GM19452 (cell line): ENCODE data around the gene ZNF618.

Source experiments
- ATAC-seq: cut with Tn5 transposase; IDR thresholded peaks from one replicate; pipeline ENCODE4 v1.9.1; 2021; ENCODE audit not compliant: unreplicated experiment

The ZNF618 gene

DNA sequence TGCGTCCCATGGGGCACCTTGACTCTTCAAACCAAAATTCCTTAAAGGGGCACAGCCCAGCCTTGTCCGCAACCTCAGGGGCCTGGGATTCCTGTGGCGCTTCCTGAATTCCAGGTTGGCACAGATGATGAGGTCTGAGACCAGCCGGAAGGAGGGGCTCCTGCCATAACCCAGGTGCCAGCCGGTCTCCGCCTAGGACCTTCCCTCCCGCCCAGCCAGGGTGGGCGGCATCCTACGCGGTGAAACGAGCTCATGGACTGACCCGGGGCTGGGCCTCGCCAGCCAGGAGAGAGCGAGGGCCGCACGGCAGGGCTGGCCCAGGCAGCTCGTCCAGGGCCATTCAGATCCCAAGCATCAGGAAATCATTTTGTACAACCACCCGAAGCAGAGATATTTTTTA, 179.0 kb downstream of the ZNF618 start:
- ATAC-seq: no peak

DNA sequence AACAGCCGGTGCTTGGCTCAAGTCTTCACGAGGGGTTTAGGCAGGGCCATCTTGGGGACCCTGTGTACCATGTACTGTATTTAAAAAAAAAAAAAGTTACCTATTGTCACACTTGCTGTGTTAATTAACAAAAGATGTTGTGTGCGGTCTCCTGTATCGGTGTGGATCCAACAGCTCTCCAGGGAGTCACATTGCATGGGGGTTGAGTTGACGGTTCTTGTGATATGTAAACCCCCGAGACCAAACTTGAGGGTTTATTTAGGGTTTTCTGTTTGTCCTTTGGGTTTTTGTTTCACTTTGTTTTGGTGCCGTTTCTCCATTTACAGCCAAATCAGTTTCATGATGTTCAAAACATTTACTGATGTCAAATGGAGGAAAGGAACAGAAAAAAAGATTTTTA, 179.8 kb downstream of the ZNF618 start:
- ATAC-seq: no peak

GRCh38 chr9:114056527-114056926, 180.4 kb downstream of the ZNF618 start:
- no peak for ATAC-seq

DNA sequence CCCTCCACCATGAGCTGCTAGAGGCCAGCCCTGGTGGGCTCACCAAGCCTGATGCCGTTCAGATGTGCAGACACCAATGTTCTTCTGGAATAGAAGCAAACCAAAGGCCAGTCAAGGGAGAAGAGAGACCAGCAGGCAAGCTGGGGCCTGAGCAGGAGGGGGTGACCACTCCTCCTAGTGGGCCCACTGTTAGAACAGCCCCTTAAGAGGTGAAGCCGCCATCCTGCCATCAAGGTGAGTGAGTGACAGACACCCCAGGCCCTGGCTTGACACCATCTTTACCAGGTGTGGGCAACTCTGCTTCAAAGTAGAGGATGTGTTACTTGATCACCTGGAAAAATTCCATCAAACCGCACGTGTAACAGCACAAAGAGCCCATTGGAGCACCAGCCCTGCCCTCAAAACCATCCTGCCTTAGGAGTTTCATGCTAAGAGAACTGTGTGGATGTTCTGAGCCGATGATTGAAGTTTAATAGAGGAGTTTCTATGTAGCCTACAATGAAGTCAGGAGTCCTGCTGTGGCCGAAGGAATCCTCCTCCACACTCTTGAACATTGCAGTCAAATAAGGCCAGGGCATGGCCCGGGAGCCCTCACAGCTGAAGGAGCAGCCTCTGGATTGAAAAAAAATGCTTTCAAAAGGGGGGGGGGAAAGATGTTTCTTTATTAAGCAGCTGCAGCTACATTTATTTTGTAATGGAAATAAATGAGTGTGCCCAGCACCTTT, 181.2 kb downstream of the ZNF618 start:
- ATAC-seq: no peak

- ATAC-seq: no peak
These were observed 182.6 kb downstream of the ZNF618 start for GRCh38 chr9:114058688-114059046.

DNA sequence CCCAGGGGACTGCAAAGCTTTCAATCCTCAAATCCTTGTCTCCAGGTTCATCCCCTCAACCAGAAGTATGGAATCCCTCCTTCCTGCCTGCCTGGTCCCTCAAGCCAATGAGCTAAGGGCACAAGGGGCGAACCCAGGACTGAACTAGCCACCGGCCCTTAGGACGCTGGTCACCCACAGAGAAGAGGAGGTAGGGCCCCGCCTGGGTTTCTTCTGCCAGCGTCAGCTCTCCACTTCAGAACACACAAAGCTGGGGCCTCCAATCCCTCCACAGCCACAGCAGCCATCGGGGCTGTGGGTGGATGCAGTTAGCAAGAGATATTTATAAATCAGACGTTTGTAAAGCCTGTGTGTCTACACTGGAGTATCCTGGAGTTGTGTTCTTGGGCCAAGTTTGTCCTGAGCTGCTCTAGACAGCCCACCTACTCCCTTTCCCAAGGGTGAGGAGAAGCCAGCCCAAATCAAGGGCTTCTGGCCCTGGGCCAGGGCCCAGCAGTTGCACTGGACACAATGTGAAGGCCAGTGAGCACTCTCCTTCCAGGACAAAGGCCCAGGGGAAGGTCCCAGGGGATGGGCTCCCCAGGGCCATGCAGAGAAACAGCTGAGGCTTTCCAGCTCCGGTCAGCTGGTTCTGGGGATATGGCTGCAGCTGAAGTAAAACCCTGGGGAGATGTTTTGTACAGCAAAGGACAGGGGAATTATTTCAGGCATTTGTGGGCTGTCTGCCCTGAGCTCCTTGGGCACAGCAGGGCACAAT, 183.1 kb downstream of the ZNF618 start:
- ATAC-seq: no peak

DNA sequence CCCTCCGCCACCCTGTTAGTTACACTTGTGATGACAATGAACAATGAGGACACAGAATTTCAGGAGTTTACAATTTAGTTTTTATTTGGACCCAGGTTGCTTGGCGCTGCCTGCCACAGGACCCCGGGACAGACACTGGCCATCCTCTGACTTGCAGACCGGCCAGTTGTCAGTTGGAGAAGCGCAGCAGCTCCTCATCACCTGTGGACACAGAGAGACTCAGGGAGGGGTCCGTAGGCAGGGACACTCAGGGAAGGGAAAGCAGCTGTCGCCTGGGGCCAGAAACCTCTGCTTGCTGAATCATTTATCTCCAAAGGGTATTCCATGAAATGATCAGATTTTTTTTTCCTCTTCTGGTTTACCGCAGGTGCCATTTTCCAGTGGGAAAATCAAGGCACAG, 184.0 kb downstream of the ZNF618 start:
- no peak for ATAC-seq

- no peak for ATAC-seq
These were observed 184.6 kb downstream of the ZNF618 start for GRCh38 chr9:114060711-114061110.

- ATAC-seq: no peak
These were observed 185.2 kb downstream of the ZNF618 start for GRCh38 chr9:114061292-114061691.

GRCh38 chr9:114061830-114062474, 185.8 kb downstream of the ZNF618 start:
- ATAC-seq: no peak

GRCh38 chr9:114065304-114065703, 189.2 kb downstream of the ZNF618 start:
- no peak for ATAC-seq

DNA sequence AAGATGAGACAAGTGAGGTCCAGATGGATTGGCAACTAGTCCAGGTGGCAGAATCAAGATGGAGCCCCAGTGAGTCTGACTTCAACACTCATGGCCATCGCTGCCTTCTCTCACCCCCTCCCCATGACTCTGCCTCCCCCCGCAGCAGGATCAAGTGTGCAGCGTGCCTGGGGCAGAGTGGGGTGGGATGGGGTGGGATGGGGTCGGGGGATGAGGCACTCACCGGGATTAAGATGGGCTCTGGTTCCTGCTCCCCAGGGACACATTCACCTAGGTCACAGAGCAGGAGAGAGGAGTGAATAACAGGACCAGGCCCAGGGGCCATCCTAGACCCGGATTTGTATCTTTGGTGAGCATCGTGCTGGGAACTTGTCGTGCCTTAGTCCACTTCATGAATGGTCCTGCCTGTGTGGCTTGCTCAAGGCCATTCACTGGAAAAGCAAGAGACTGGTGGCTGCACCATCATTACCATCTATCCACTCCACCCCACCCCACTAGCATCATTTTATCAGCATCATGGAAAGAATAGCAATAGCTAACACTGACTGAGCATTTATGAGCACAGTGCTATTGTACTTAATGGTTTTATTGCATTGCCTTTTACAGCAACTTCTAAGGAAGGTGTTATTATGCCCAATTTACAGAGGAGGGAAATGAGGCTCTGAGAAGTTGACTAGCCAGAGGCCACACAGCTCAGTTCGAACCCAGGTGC, 193.5 kb downstream of the ZNF618 start:
- ATAC-seq: no peak

DNA sequence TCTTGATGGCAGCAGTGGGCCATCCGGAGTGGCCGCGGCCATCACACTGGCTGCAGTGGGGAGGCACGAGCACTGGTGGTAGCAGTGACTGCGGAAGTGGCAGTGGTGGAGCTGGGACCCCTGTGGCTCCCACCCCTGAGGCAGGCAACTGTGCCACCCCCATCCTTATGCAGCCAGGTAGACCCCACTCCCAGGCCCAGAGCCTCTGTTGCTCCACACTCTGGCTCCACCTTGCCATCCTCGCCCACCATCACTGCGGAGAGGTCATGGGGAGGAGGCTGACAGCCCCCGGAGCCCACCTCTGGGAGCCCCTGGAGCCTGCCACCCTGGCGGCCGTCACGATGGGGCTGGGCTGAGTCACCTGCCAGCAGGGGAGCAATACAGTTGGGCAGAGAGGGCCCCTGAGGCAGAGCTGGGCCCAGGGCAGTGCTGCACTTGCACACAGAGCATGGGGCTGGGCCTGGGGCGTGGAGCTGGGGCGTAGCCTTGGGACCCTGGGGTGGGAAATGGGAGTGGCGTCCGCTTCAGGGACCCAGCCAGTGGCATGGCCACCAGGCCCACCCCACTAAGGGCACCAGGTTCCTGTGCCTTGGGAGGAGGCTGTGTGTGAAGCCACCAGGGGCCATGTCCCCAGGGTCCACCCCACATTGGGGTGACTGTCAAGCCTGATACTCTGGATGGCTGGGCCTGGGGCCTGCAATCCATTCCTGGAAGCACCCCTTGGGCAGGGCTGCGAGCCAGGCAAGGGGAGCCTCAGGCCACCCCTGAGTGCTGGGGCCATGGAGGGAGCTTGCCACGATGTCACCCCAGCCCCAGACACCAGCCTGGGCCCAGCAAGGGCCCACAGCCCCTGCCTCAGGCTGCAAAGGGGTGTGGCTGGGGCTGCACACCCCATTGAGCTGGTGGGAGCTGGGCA, 194.3 kb downstream of the ZNF618 start:
- ATAC-seq: no peak

DNA sequence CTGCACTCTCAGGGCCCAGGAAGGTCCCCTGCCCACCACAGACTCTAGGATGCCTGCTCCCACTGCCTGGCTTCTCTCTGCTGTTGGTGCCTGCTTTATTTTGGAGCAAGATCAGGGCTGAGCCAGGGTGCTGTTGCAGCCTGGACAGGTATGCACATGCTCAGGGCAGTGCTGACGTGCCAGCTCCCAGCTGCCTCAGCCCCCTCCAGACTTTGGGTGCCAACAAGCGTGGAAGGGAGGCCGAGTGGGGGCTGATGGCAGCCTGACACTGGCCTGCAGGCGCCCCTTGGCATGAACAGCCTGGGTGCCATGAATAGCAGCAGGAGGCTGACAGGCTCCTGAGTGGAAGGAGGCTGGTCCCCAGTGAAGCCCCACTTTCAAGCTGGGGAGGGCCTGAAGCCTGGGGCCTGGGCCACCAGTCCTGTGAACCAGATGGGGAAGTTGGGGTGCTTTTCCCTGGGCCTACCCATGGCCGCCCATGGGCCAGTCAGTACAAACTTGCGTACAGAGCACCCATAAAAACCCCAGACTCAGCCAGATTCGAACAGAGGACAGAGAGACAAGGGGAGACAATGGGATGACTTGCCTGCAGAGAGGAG, 195.2 kb downstream of the ZNF618 start:
- no peak for ATAC-seq

- no peak for ATAC-seq
These were observed 196.4 kb downstream of the ZNF618 start for GRCh38 chr9:114072184-114073140.

DNA sequence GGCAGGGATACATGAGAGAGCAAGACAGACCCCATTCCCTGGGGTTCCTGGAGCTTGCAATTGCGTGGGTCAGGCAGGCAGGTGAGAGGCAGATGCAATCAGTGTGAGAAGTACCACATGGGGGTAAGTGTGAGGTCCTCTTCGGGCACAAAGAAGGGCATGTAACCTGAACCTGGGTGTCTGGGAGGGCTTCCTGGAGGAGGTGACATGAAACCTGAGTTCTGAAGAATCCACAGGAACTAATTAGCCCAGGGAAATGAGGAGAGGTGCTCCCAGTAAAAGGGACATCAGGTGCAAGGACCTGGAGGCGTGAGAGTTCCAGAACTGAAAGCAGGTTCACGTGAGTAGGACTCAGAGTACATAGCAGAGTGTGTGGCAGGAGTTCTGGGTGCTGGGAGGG, 199.5 kb downstream of the ZNF618 start:
- no peak for ATAC-seq

GRCh38 chr9:114076237-114077161, 200.4 kb downstream of the ZNF618 start:
- ATAC-seq: no peak
